Cardiac fibroblast (primary cell): ENCODE data around the gene BMAL1.

ENCODE experiments used
- DNase-seq, 2 donors: peaks; one replicate each; pipeline versions ENCODE4 v3.0.0 to v3.0.0-alpha.2; 2010; ENCODE audit warnings: low read depth in 2 of 2
- H3K4me3 ChIP-seq, 2 donors: replicated peaks in 1 of 2; 1 replicate in 1 of 2; 2 replicates in 1 of 2; pipeline ENCODE4 v1.5.1; 2011; ENCODE audit warnings: low read depth in 2 of 2, low read length in 2 of 2, mild to moderate bottlenecking in 2 of 2, moderate library complexity in 1 of 2
- TF ChIP-seq, protein P1 (sequence below): IDR thresholded peaks from one replicate; pipeline ENCODE4 v1.5.1; 2011; ENCODE audit warnings: low read depth, mild to moderate bottlenecking, low read length, inconsistent platforms

BMAL1 gene

DNA sequence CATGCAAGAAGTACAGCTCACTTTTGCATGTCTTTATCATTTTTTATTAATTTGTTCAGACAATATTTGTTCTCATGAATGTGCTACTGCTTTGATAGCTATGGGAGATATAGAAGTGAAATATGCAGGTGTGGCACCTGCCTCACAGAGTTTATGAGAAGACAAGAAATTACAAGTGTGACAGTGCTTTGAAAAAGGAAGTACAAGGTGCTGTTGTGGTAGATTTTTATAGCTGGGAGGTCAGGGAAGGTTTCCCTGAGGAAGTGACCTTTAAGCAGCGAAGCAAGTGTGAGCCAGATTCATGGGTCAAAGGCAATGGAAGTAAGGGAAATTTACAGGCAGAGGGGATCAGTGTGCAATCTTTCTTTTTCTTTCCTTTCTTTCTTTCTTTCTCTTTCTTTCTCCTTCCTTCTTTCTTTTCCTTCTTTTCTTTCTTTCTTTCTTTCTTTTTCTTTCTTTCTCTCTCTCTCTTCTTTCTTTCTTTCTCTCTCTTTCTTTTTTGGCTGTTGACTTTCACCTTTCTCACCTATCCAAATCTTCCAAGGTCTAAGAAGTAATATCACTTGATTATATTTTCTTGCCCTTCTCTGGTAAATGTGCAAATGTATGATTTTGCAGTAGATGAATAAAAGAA lies 6.4 kb upstream of the BMAL1 start:
- no peak overlapping the region for H3K4me3 ChIP-seq

DNA sequence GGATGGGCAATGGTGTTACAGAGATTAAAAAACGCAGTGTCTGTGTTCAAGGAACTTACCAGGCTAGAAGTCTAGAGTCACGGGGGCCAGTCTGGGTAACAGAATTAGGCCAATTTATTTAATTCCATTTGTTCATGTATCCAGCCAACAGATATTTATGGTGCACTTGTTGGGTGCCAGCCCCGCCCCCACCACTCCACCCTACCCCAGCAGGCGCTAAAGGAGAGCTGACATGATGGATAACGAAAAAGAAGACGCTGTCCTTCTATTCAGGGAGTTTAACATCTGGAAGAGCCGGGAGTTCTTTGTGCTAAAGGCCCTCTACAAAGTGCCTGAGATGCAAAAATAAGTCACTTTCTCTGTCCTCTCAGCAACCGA lies 1.1 kb upstream of the BMAL1 start:
- DNase-seq, result no peak
- TF ChIP-seq, protein P1, sequence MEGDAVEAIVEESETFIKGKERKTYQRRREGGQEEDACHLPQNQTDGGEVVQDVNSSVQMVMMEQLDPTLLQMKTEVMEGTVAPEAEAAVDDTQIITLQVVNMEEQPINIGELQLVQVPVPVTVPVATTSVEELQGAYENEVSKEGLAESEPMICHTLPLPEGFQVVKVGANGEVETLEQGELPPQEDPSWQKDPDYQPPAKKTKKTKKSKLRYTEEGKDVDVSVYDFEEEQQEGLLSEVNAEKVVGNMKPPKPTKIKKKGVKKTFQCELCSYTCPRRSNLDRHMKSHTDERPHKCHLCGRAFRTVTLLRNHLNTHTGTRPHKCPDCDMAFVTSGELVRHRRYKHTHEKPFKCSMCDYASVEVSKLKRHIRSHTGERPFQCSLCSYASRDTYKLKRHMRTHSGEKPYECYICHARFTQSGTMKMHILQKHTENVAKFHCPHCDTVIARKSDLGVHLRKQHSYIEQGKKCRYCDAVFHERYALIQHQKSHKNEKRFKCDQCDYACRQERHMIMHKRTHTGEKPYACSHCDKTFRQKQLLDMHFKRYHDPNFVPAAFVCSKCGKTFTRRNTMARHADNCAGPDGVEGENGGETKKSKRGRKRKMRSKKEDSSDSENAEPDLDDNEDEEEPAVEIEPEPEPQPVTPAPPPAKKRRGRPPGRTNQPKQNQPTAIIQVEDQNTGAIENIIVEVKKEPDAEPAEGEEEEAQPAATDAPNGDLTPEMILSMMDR, result no peak
- H3K4me3 ChIP-seq, result peak overlapping the region; percentile 75 to 84

More for the DNA sequence above, 6.4 kb upstream of the BMAL1 start:
- TF ChIP-seq, protein P1, result no peak
- no peak for DNase-seq

DNA sequence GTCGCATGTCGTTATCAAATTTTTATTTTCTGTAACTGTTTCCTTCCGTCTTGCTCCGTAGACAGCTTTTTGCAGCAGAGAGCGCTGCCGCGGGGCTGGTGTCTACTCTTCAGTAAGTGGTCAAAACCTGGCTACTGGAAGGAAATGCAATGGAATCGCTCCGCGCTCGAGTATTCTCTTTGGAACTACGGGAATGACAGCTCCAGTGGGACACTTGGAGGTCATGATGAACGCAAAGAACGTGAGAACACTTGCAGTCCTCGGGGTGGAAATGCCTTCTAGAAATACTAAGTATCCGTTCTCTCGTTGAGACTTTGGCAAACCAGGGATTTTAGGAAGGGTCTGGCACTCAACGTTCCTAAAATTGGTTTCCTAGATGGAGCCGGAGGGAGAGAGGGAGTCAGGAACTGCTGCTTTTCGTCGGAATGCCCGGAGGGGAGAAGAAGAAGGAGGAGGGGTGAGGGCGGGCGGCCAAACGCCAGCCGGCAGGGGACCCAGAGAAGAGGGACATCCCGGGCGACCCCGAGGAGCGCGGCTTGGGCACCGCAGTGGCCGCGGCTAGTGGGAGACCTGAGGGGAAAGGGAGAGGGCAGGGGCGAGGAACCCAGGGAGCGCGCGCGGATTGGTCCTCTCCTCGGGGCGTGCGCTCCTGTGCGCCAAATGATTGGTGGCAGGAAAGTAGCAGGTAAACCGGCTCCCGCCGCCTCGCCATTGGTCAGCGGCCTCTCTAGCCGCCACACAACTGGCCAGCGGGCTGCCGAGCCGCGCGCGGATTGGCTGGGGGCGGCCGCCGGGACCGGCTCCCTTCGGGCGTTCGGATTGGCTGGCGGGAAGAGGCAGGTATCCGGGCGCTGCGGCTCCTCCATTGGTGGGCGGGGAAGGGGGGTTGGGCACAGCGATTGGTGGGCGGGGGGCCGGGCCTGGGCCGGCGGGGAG lies 490 bp upstream of the BMAL1 start:
- TF ChIP-seq, protein P1, result no peak
- DNase-seq, result peak; percentile 98 to 99
- peak overlapping the region; percentile 75 to 97 for H3K4me3 ChIP-seq

DNA sequence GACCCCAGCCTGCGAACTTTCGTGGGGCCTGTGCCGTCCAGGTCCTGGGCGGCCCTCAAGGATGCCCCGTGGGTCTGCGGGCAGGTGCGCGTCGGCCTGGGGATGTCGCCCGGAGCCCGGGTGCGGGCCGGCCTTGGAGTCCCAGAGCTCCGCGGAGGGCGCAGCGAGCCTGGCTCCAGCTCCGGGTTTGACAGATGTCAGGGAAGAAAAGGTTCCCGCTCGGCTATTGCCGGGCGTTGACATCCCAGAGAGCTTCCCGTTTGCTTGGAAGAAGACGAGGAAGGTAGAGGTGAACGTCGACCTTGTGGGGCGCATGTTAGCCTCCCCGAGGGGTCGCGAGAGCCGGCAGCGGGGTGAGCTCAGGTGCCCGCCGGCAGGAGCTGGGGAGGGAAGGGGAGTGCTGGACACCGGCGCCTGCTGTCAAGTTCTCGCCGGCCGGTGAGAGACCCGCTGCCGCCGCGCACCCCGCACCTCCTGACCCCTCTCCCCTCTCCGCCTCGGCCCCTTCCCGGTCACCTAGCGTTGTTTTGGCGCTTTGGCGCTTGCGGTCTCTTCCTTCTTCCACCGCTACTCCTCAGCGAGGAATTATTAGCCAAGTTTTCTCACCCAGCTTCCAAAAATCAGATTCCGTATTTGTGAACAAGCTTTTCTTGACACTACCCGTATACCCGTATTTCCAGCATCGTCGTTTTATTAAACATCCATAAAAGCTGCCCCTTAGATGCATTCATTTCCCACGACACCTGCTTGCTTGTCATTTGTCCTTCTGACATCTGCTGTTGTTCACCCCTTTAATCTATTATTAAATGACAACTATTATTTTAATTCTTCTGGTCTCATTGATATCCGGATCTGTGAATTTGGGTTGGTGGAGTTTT lies 1.3 kb downstream of the BMAL1 start:
- no peak for DNase-seq
- peak overlapping the region; percentile 73 to 97 for H3K4me3 ChIP-seq
- TF ChIP-seq, protein P1, result no peak

DNA sequence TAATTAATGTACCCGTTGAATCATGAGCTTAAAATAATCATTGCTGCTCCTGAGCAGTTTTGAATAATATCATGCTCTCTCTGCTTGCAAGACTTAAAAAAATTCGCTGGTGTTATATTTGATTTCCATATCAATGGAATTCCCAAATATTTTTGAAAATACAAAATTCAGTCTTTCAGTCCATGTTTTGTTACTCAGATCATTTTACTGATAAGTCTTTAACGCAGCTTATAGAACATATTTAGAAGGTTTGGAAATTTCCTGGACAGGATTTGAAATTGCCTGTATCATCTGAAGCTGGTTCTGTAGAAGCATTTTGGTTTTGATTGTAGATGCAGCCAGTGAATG lies 1.9 kb downstream of the BMAL1 start:
- DNase-seq, result no peak
- H3K4me3 ChIP-seq, result no peak overlapping the region
- TF ChIP-seq, protein P1, result no peak

DNA sequence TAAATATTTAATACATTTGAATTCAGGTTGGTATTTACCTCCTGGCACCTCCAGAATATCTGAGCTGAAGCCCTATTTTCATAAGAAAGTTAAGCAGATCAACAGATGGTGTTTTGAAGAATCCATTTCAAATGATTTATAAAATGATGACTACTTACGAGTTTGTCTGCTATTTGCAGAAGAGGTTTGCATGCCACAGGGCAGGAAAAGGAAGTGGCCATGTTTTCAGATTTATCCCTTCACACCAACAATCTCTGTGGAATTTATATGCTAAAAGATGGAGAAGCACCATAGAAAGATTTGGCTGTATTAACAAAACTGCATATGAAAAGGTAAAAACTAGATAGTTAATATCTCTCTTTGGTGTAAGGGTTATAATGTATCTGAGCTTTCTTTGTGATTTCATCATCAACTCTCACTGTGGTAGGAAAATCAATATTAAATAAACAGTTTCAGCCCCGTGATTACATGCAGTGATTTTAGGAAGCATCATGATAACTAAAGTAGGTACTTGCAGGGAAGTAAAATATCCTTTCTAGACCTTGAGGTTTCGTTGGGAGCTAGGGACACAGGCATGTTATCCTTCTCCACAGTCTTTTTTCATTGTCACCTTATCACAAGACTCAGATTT lies 2.6 kb downstream of the BMAL1 start:
- no peak for DNase-seq
- no peak overlapping the region for H3K4me3 ChIP-seq
- TF ChIP-seq, protein P1, result no peak
